Nephron progenitor cell (in vitro differentiated cells): ENCODE measurements around the gene ALDH1A2.
"Not testable (repeated sequence)": the region's sequence is repeated elsewhere in the genome, so short reads cannot be mapped to it uniquely, and the experiment has no call there.

Experiments
- DNase-seq: peaks from one replicate; pipeline ENCODE4 v3.0.0; 2021
- H3K27ac Mint-ChIP-seq: 2 replicates; pipeline ENCODE4 v1.8.0; 2021; ENCODE audit warnings: mild to moderate bottlenecking, moderate library complexity, mixed read lengths
- H3K27me3 Mint-ChIP-seq: 2 replicates; pipeline ENCODE4 v1.8.0; 2021; ENCODE audit warnings: mild to moderate bottlenecking, low read depth, mixed read lengths; ENCODE audit not compliant: poor library complexity
- H3K36me3 Mint-ChIP-seq: 2 replicates; pipeline ENCODE4 v1.8.0; 2021; ENCODE audit warnings: low read depth, mixed read lengths
- H3K4me1 Mint-ChIP-seq: 2 replicates; pipeline ENCODE4 v1.8.0; 2021; ENCODE audit warnings: mixed read lengths
- H3K4me3 Mint-ChIP-seq: 2 replicates; pipeline ENCODE4 v1.8.0; 2021; ENCODE audit warnings: mild to moderate bottlenecking, moderate library complexity, mixed read lengths
- H3K9me3 Mint-ChIP-seq: 2 replicates; pipeline ENCODE4 v1.8.0; 2021; ENCODE audit warnings: mild to moderate bottlenecking, moderate library complexity, mixed read lengths
- TF ChIP-seq, protein P1 (sequence below): fragments of 200-600 bp; sonication (generic); IDR thresholded peaks from 2 replicates; pipeline ENCODE4 v1.5.0; 2021; ENCODE audit warnings: antibody characterized with exemption

Gene ALDH1A2

GRCh38 chr15:58065445-58066041, at the start of gene ALDH1A2:
ALDH1A2 (minus strand) TSS chr15:58065711; CDS start chr15:58065650, 61 bp downstream.
- TF ChIP-seq, protein P1, sequence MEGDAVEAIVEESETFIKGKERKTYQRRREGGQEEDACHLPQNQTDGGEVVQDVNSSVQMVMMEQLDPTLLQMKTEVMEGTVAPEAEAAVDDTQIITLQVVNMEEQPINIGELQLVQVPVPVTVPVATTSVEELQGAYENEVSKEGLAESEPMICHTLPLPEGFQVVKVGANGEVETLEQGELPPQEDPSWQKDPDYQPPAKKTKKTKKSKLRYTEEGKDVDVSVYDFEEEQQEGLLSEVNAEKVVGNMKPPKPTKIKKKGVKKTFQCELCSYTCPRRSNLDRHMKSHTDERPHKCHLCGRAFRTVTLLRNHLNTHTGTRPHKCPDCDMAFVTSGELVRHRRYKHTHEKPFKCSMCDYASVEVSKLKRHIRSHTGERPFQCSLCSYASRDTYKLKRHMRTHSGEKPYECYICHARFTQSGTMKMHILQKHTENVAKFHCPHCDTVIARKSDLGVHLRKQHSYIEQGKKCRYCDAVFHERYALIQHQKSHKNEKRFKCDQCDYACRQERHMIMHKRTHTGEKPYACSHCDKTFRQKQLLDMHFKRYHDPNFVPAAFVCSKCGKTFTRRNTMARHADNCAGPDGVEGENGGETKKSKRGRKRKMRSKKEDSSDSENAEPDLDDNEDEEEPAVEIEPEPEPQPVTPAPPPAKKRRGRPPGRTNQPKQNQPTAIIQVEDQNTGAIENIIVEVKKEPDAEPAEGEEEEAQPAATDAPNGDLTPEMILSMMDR = no peak
- H3K9me3 Mint-ChIP-seq = no peaks in the 10 kb centered on the region
- peaks cover 55% of the 10 kb centered on the region for H3K4me1 Mint-ChIP-seq
- H3K27ac Mint-ChIP-seq = no peak within 1 kb of the TSS
- peak; percentile 69 for DNase-seq
- H3K27me3 Mint-ChIP-seq = peaks cover 29% of the 10 kb centered on the region
- H3K4me3 Mint-ChIP-seq = peak within 1 kb of the TSS; percentile 85
- H3K36me3 Mint-ChIP-seq = no peaks in the 10 kb centered on the region

DNA sequence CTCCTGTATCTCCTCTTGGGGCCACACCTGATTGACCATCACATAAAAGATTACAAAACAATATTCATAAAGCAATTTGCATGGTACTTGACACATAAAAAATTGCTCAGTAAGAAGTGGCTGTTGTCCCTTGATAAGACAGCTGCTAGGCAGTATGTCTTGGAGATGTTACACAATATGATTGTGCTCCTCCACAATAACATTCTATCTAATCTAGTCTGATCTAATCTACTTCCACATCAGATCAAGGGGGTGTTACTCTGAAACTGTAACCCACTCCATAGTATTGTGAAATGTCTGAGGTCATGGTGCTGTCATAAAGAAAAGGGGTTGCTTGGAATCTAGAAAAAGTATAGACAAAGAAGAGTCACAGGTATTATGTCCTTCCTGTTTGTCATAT, 49.3 kb upstream of the ALDH1A2 start:
- H3K27ac Mint-ChIP-seq = no peak overlapping the region
- H3K4me1 Mint-ChIP-seq = peaks cover 3% of the 10 kb centered on the region
- peaks cover 4% of the 10 kb centered on the region for H3K9me3 Mint-ChIP-seq
- no peaks in the 10 kb centered on the region for H3K27me3 Mint-ChIP-seq
- H3K4me3 Mint-ChIP-seq = no peak overlapping the region
- H3K36me3 Mint-ChIP-seq = no peaks in the 10 kb centered on the region
- DNase-seq = no peak
- TF ChIP-seq, protein P1 = no peak

DNA sequence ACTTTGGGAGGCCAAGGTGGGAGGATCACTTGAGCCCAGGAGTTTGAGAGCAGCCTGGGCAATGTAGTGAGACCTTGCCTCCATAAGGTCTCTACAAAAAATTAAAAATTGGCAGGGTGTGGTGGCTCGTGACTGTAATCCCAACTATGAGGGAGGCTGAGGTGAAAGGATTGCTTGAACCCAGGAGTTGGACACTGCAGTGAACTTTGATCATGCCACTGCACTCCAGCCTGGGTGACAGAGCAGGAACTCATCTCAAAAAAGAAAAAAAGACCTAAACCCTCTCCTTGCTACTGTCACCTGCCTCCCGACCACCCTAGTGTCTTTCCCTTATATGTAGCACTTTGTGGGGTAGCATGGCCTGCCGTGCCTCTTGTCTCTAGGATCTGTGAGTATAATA, 48.9 kb upstream of the ALDH1A2 start:
- no peaks in the 10 kb centered on the region for H3K36me3 Mint-ChIP-seq
- peaks cover 3% of the 10 kb centered on the region for H3K4me1 Mint-ChIP-seq
- H3K9me3 Mint-ChIP-seq = peaks cover 4% of the 10 kb centered on the region
- no peak overlapping the region for H3K27ac Mint-ChIP-seq
- no peak overlapping the region for H3K4me3 Mint-ChIP-seq
- H3K27me3 Mint-ChIP-seq = no peaks in the 10 kb centered on the region
- DNase-seq = no peak
- TF ChIP-seq, protein P1 = no peak

- H3K9me3 Mint-ChIP-seq, DNase-seq, H3K27me3 Mint-ChIP-seq, H3K4me1 Mint-ChIP-seq, H3K36me3 Mint-ChIP-seq, H3K4me3 Mint-ChIP-seq: not testable (repeated sequence)
- peak overlapping the region; percentile 34 for H3K27ac Mint-ChIP-seq
These were observed 47.8 kb upstream of the ALDH1A2 start for GRCh38 chr15:58113358-58113757.

- Mint-ChIP-seq H3K27ac (no peak overlapping the region), H3K9me3 (peaks cover 4% of the 10 kb centered on the region), H3K27me3 (no peaks in the 10 kb centered on the region), H3K36me3 (no peaks in the 10 kb centered on the region), H3K4me1 (peaks cover 3% of the 10 kb centered on the region), H3K4me3 (no peak overlapping the region)
- TF ChIP-seq, protein P1 = no peak
- DNase-seq = no peak
These were observed 46.2 kb upstream of the ALDH1A2 start for GRCh38 chr15:58111718-58112104.

DNA sequence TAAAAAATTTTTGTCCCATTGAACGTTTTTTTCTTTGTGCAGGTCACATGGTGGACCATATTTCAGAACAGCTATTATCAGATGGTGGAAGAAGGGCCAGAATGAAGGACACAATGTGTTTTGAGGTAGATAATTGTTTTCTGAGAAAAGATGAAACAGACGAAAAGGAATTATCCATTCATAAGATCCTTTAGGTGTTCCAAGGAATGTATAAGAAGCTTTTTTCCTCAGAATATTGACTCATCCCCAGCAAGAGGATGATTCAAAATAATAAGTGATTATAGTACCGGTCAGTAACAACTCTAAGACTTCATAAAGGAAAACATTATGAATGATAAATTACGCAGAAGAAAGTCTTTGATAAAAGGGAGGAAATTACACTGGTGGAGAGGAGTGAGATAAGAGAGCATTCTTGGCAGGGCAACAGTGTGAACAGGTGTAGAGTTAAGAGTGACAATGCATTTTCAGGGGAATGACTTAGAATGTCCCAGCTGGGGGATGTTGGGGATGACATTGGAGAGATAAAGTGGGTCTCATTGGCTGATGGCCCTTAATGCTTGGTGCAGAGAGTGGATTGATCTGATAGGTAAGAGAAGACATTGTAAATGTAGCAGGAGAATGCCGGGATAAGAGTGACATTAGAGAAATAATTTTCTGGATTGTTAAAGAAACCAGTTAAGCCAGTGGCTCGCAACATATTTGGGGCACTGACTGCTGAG, 45.6 kb upstream of the ALDH1A2 start:
- Mint-ChIP-seq H3K36me3 (no peaks in the 10 kb centered on the region), H3K27me3 (no peaks in the 10 kb centered on the region), H3K4me3 (no peak overlapping the region), H3K27ac (no peak overlapping the region), H3K9me3 (peaks cover 4% of the 10 kb centered on the region), H3K4me1 (peaks cover 3% of the 10 kb centered on the region)
- TF ChIP-seq, protein P1 = no peak
- no peak for DNase-seq
